ENCODE data around the gene PRICKLE4. TPM values are rescaled to one million over a fixed set of nuclear protein-coding genes. Genes with fewer than 3 reads are reported as not detected.

Gene PRICKLE4
- total RNA-seq, 1 donor: not detected

DNA sequence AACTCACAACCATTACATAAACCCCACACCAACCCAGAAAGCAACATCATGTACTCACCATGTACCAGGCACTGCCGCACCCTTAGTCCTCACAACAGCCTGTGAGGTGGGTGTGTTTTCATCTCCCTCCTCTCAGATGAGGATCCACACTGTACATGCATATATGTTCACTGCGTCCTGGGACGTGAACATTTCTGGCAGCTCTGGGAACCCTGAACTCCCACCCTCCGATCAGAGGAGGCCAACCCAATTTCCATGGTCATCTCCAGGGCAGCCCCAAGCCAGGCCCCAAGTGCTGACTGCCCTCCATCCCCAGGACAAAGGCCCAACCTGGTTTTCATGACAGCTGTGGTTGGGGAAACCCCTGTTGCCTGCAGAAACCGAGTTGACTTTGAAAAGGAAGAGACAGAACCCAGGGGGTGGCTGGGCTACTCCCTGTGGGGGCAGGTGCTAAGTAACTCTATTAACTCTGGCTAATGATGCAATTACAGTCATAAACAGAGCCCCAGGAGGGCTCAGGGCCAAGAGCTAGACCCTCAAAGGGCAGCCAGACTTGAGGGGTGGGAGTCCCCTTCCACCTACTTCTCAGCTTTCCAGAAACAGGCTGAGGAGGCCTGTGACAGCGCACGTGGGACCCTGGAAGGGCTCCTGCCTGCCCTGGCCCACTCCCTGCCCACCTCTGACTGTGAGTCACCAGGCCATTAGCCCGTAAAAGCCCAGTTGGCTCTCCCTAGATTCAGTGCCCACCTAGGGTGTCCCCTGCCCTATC, 47.8 kb upstream of the PRICKLE4 start:
- Histone ChIP-seq H3K4me2 (ENCODE audit: insufficient read depth, low read length) (peak overlapping the region; percentile 85), H3K9me3 (ENCODE audit: low read depth, low read length) (no peaks in the 10 kb centered on the region), H4K20me1 (ENCODE audit: insufficient read depth, low read length) (peaks cover 20% of the 10 kb centered on the region), H3K36me3 (ENCODE audit: insufficient read depth, low read length) (no peaks in the 10 kb centered on the region), H3K4me1 (ENCODE audit: insufficient read depth, low read length) (peaks cover 30% of the 10 kb centered on the region), H3K4me3 (ENCODE audit: insufficient read depth, low read length) (peak overlapping the region; percentile 76), H3K27me3 (ENCODE audit: insufficient read depth, low read length) (no peaks in the 10 kb centered on the region), H3K79me2 (ENCODE audit: insufficient read depth, low read length) (peaks cover 40% of the 10 kb centered on the region), H3K27ac (ENCODE audit: low read depth, low read length) (peak overlapping the region; percentile 54), H2AFZ (ENCODE audit: low read length) (no peak overlapping the region)
- DNase-seq (ENCODE audit: insufficient read length, low spot score, missing footprints): peak; percentile 85
- TF ChIP-seq, protein P1, sequence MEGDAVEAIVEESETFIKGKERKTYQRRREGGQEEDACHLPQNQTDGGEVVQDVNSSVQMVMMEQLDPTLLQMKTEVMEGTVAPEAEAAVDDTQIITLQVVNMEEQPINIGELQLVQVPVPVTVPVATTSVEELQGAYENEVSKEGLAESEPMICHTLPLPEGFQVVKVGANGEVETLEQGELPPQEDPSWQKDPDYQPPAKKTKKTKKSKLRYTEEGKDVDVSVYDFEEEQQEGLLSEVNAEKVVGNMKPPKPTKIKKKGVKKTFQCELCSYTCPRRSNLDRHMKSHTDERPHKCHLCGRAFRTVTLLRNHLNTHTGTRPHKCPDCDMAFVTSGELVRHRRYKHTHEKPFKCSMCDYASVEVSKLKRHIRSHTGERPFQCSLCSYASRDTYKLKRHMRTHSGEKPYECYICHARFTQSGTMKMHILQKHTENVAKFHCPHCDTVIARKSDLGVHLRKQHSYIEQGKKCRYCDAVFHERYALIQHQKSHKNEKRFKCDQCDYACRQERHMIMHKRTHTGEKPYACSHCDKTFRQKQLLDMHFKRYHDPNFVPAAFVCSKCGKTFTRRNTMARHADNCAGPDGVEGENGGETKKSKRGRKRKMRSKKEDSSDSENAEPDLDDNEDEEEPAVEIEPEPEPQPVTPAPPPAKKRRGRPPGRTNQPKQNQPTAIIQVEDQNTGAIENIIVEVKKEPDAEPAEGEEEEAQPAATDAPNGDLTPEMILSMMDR (IDR thresholded peaks at IDR 0.05; ENCODE audit: extremely low read depth, low read depth, low read length): no peak

DNA sequence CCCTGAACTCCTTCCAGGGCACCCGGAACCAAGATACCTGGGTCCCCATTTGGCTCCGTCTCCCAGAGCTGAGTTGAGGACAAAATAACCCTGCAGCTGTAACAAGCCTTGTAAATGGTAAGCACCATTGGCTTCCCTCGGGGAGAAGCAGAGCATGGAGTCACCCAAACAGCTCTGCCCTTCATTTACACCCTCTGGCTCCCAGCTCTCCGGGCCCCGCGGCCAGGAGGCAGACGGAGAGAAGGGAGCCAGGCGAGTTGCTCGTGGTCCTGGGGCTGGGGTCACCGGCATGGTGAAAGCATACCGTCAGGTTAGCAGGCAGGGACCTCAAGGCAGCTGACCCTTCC, 47.2 kb upstream of the PRICKLE4 start:
- H4K20me1 ChIP-seq (ENCODE audit: insufficient read depth, low read length): peaks cover 17% of the 10 kb centered on the region
- H3K4me1 ChIP-seq (ENCODE audit: insufficient read depth, low read length): peaks cover 30% of the 10 kb centered on the region
- peak overlapping the region; percentile 76 for H3K4me3 ChIP-seq (ENCODE audit: insufficient read depth, low read length)
- no peaks in the 10 kb centered on the region for H3K9me3 ChIP-seq (ENCODE audit: low read depth, low read length)
- H3K27ac ChIP-seq (ENCODE audit: low read depth, low read length): peak overlapping the region; percentile 54
- H2AFZ ChIP-seq (ENCODE audit: low read length): peak overlapping the region; percentile 92
- H3K27me3 ChIP-seq (ENCODE audit: insufficient read depth, low read length): no peaks in the 10 kb centered on the region
- H3K36me3 ChIP-seq (ENCODE audit: insufficient read depth, low read length): no peaks in the 10 kb centered on the region
- peak overlapping the region; percentile 85 for H3K4me2 ChIP-seq (ENCODE audit: insufficient read depth, low read length)
- TF ChIP-seq, protein P1 (IDR thresholded peaks at IDR 0.05; ENCODE audit: extremely low read depth, low read depth, low read length): no peak
- peaks cover 35% of the 10 kb centered on the region for H3K79me2 ChIP-seq (ENCODE audit: insufficient read depth, low read length)
- peak; percentile 86 for DNase-seq (ENCODE audit: insufficient read length, low spot score, missing footprints)

DNA sequence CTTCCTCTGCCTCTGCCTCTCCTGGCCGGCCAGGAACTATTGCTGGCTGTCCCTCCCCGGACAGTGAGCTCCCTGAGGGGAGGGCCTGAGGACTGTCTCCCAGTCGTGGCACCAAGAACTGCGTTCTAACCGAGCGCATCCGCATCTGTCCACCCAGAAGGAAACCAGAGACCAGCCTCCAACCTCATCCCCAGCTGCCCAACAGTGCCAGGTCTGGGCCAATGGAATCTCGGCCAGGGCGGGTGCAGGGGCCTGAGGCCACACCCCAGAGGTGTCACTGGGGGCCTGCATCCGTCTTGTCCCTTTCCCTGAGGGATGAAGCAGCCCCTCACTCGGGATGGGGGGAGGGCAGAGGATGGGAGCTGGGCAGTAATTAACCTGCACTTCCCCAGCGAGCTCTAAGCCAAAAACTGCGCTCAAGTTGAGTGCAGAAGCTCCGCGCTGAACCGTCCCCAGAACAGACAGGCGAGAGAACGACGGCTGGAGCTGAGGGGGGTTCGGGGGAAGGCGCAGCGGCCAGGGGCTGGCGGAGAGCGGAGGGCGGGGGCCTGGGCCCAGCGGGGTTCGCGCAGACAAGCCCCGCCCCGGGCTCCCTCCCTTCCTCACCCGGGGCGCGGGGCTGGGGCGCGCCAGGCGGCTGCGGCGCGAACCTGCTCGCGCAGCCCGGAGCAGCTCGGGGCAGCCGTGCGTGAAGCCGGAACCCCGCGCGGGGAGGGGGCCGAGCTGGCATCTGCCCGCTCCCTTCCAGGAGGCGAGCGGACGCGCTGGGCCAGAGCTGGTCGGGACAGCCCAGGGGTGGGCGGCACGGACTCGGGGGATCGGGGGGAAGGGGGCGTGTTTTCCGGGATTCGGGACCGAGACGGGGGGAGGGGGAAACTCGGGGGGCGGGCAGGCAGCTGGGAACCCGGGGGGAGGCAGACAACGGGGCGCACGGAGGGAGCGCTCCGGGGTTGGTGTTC, 46.6 kb upstream of the PRICKLE4 start:
- peak; percentile 99 for DNase-seq (ENCODE audit: insufficient read length, low spot score, missing footprints)
- Histone ChIP-seq H4K20me1 (ENCODE audit: insufficient read depth, low read length) (peaks cover 17% of the 10 kb centered on the region), H3K4me3 (ENCODE audit: insufficient read depth, low read length) (peak overlapping the region; percentile 76), H2AFZ (ENCODE audit: low read length) (peak overlapping the region; percentile 92), H3K27ac (ENCODE audit: low read depth, low read length) (peak overlapping the region; percentile 54), H3K36me3 (ENCODE audit: insufficient read depth, low read length) (no peaks in the 10 kb centered on the region), H3K9me3 (ENCODE audit: low read depth, low read length) (no peaks in the 10 kb centered on the region), H3K27me3 (ENCODE audit: insufficient read depth, low read length) (no peaks in the 10 kb centered on the region), H3K4me2 (ENCODE audit: insufficient read depth, low read length) (peak overlapping the region; percentile 85), H3K4me1 (ENCODE audit: insufficient read depth, low read length) (peaks cover 30% of the 10 kb centered on the region), H3K79me2 (ENCODE audit: insufficient read depth, low read length) (peaks cover 31% of the 10 kb centered on the region)
- TF ChIP-seq, protein P1 (IDR thresholded peaks at IDR 0.05; ENCODE audit: extremely low read depth, low read depth, low read length): no peak
